Upper lobe of left lung (tissue), 4 donors: ENCODE results near the gene SPDYE3.
"Not testable (repeated sequence)": the region's sequence is repeated elsewhere in the genome, so short reads cannot be mapped to it uniquely, and the experiment has no call there.

ENCODE experiments used
- CTCF ChIP-seq, 6 experiments: fragments of 450-650 bp in 4 of 6; fragments of 200-600 bp in 2 of 6; sonication (generic) in 2 of 6; IDR thresholded peaks; one replicate each; pipeline ENCODE4 v1.5.1; 2016 to 2019; ENCODE audit warnings: antibody characterized with exemption in 6 of 6
- EP300 ChIP-seq, 4 donors: sonication (generic); formaldehyde crosslinking; IDR thresholded peaks; one replicate each; pipeline ENCODE4 v1.5.1; 2017; ENCODE audit warnings: antibody characterized with exemption in 4 of 4, control low read depth in 2 of 4
- POLR2AphosphoS5 ChIP-seq, 2 donors: sonication (generic); formaldehyde crosslinking; IDR thresholded peaks; one replicate each; pipeline ENCODE4 v1.5.1; 2017; ENCODE audit warnings: antibody characterized with exemption in 2 of 2

GRCh38 chr7:100264669-100265165, 42.8 kb upstream of the SPDYE3 start:
- not testable (repeated sequence) for TF ChIP-seq POLR2AphosphoS5, EP300, CTCF (IDR thresholded peaks at IDR 0.05)
